Neural crest cell (in vitro differentiated cells): ENCODE measurements around the gene MEGF11. TPM values are rescaled to one million over a fixed set of nuclear protein-coding genes. Genes with fewer than 3 reads are reported as not detected.

Experiments
- DNase-seq: peaks from one replicate; pipeline ENCODE4 v3.0.0; 2021; ENCODE audit warnings: low read depth, mixed read lengths, low spot score
- H3K27ac Mint-ChIP-seq: one replicate; pipeline ENCODE4 v1.8.0; 2021; ENCODE audit warnings: mild to moderate bottlenecking, mixed read lengths; ENCODE audit not compliant: unreplicated experiment
- H3K27me3 Mint-ChIP-seq: 2 replicates; pipeline ENCODE4 v1.8.0; 2021; ENCODE audit warnings: low read depth, mild to moderate bottlenecking, mixed read lengths
- H3K36me3 Mint-ChIP-seq: 2 replicates; pipeline ENCODE4 v1.8.0; 2021; ENCODE audit warnings: low read depth, mild to moderate bottlenecking, mixed read lengths
- H3K4me1 Mint-ChIP-seq: 2 replicates; pipeline ENCODE4 v1.8.0; 2021; ENCODE audit warnings: mixed read lengths
- H3K4me3 Mint-ChIP-seq: one replicate; pipeline ENCODE4 v1.8.0; 2021; ENCODE audit warnings: mild to moderate bottlenecking, mixed read lengths
- H3K9me3 Mint-ChIP-seq: 2 replicates; pipeline ENCODE4 v1.8.0; 2021; ENCODE audit warnings: mixed read lengths
- total RNA-seq: library from RNA; stranded (reverse); gene quantifications from 2 replicates; pipeline ENCODE4 v1.2.1, GENCODE V29; 2021
- TF ChIP-seq, protein P1 (sequence below): fragments of 200-600 bp; sonication (generic); conservative IDR thresholded peaks from 2 replicates; pipeline ENCODE4 v1.5.0; 2021; ENCODE audit warnings: antibody characterized with exemption, mild to moderate bottlenecking

The MEGF11 gene
- total RNA-seq, 1 donor from 2014 or later = 0.49 TPM

- Mint-ChIP-seq H3K27me3 (peaks cover 4% of the 10 kb centered on the region), H3K4me1 (no peaks in the 10 kb centered on the region), H3K9me3 (no peaks in the 10 kb centered on the region), H3K27ac (no peak overlapping the region), H3K4me3 (no peak overlapping the region), H3K36me3 (no peaks in the 10 kb centered on the region)
- no peak for DNase-seq
- TF ChIP-seq, protein P1, sequence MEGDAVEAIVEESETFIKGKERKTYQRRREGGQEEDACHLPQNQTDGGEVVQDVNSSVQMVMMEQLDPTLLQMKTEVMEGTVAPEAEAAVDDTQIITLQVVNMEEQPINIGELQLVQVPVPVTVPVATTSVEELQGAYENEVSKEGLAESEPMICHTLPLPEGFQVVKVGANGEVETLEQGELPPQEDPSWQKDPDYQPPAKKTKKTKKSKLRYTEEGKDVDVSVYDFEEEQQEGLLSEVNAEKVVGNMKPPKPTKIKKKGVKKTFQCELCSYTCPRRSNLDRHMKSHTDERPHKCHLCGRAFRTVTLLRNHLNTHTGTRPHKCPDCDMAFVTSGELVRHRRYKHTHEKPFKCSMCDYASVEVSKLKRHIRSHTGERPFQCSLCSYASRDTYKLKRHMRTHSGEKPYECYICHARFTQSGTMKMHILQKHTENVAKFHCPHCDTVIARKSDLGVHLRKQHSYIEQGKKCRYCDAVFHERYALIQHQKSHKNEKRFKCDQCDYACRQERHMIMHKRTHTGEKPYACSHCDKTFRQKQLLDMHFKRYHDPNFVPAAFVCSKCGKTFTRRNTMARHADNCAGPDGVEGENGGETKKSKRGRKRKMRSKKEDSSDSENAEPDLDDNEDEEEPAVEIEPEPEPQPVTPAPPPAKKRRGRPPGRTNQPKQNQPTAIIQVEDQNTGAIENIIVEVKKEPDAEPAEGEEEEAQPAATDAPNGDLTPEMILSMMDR = no peak
Observed at GRCh38 chr15:66024116-66024515, 229.4 kb downstream of the MEGF11 start.

- H3K27me3 Mint-ChIP-seq = peaks cover 4% of the 10 kb centered on the region
- H3K4me3 Mint-ChIP-seq = no peak overlapping the region
- H3K36me3 Mint-ChIP-seq = no peaks in the 10 kb centered on the region
- TF ChIP-seq, protein P1 = no peak
- H3K27ac Mint-ChIP-seq = no peak overlapping the region
- DNase-seq = no peak
- no peaks in the 10 kb centered on the region for H3K4me1 Mint-ChIP-seq
- no peaks in the 10 kb centered on the region for H3K9me3 Mint-ChIP-seq
Observed at GRCh38 chr15:66023311-66023972, 230.1 kb downstream of the MEGF11 start.

DNA sequence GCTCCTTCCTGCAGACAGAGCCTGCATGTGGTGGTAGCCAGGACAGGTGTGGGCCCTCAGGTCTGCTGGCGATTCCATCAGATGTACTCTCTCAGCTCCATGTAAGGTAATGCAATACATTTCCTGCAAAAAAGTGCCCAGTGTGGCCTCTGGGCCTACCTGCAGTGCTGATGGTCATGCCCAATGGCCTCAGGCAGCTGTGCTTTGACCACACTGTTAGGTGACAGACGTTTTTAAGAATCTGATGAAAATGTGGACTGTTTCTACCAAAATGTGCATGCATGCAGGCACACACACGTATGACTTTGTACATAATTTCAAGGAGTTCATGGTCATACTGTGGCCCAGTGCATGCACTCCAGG is 231.4 kb downstream of the MEGF11 start:
- TF ChIP-seq, protein P1 = no peak
- H3K27ac Mint-ChIP-seq = no peak overlapping the region
- no peak overlapping the region for H3K4me3 Mint-ChIP-seq
- no peaks in the 10 kb centered on the region for H3K36me3 Mint-ChIP-seq
- H3K9me3 Mint-ChIP-seq = no peaks in the 10 kb centered on the region
- H3K4me1 Mint-ChIP-seq = no peaks in the 10 kb centered on the region
- no peak for DNase-seq
- H3K27me3 Mint-ChIP-seq = peaks cover under 1% of the 10 kb centered on the region

- no peaks in the 10 kb centered on the region for H3K9me3 Mint-ChIP-seq
- no peak for DNase-seq
- TF ChIP-seq, protein P1 = no peak
- no peak overlapping the region for H3K27ac Mint-ChIP-seq
- no peaks in the 10 kb centered on the region for H3K27me3 Mint-ChIP-seq
- H3K36me3 Mint-ChIP-seq = no peaks in the 10 kb centered on the region
- H3K4me1 Mint-ChIP-seq = no peaks in the 10 kb centered on the region
- H3K4me3 Mint-ChIP-seq = no peak overlapping the region
Observed at GRCh38 chr15:66021496-66022162, 231.9 kb downstream of the MEGF11 start.

DNA sequence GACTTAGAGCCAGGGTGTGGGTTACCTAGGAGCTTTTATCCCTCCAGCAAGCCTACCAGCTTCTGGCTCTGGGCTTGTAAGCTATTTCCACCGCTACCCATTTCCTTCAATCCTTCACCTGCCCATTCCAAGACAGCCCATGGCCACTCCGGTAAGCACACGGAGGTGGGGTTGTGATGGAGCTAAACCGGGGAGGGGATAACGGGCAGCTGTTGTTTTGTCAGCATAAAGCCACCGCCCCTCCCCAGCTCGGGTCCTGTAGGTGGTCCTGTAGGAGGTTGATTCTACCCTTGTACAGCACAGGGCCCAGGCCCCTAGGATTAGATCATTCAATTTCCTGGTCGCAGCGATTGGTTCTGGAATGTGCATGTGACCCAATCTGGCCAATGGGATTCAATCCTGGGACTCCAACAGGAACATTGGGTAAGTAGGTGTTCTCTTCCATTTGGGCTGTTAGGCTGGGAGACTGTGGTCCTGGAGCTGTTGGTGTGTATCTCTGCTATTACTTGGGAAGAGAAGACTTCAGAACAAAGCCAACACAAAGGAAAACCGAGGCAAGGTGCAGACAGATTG is 233.6 kb downstream of the MEGF11 start:
- TF ChIP-seq, protein P1 = no peak
- Mint-ChIP-seq H3K27me3 (no peaks in the 10 kb centered on the region), H3K27ac (no peak overlapping the region), H3K9me3 (no peaks in the 10 kb centered on the region), H3K4me3 (no peak overlapping the region), H3K4me1 (no peaks in the 10 kb centered on the region), H3K36me3 (no peaks in the 10 kb centered on the region)
- DNase-seq = no peak
